ENCODE data around the gene P2RX4.

GRCh38 chr12:121166356-121166755 lies 43.6 kb upstream of the P2RX4 start:
- no peak for TF ChIP-seq EZH2 (IDR thresholded peaks at IDR 0.05; ENCODE audit: borderline replicate concordance, low read length)
- TF ChIP-seq CTCF (conservative IDR thresholded peaks at IDR 0.05 in 1 of 2, IDR thresholded peaks at IDR 0.05 in 1 of 2; ENCODE audit: extremely low read depth in 1 of 2, insufficient read depth in 1 of 2, low read depth in 1 of 2, low read length in 2 of 2), result no peak
